ENCODE data around the gene EPS8L2.

Gene EPS8L2

DNA sequence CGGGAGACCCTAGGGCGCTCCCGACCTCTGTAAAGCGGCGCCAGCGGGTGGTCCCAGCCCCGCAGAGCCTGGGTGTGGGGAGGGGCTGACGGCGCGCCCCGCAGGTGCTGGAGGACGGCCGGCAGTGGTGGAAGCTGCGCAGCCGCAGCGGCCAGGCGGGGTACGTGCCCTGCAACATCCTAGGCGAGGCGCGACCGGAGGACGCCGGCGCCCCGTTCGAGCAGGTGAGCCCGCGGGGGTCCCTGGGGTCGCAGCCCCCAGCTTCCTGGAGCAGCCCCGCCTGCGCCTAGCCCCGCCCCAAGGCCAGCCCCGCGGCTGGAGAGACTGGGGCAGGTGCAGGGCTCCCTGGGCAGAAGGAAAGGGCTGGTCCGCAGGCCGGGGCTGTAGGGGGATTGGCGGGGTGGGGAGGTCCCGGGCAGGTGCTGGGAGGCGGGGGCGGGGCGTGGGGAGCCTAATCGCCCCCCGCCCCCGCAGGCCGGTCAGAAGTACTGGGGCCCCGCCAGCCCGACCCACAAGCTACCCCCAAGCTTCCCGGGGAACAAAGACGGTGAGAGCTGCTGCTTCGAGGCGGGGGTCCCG is 19.7 kb downstream of the EPS8L2 start:
- Histone ChIP-seq H3K36me3 (ENCODE audit: insufficient read depth, low read length) (no peaks in the 10 kb centered on the region), H3K4me2 (ENCODE audit: low read depth, low read length, poor library complexity, severe bottlenecking) (no peak overlapping the region), H3K9me3 (ENCODE audit: insufficient read depth, low read depth, low read length) (no peaks in the 10 kb centered on the region), H3K79me2 (ENCODE audit: insufficient read depth, low read length) (no peaks in the 10 kb centered on the region), H3F3A (ENCODE audit: low read depth) (no peaks in the 10 kb centered on the region), H3K9me2 (replicated peaks; ENCODE audit: low read depth, low read length) (no peaks in the 10 kb centered on the region), H3K4me3 (ENCODE audit: low read length, poor library complexity, severe bottlenecking) (no peak overlapping the region), H4K20me1 (ENCODE audit: insufficient read depth, low read length, poor library complexity, severe bottlenecking) (no peaks in the 10 kb centered on the region), H3K27me3 (ENCODE audit: insufficient read depth, low read length, poor library complexity, severe bottlenecking) (no peaks in the 10 kb centered on the region), H3K9ac (ENCODE audit: low read depth, low read length, poor library complexity, severe bottlenecking) (no peak overlapping the region), H3K4me1 (ENCODE audit: insufficient read depth, low read length, poor library complexity, severe bottlenecking) (peaks cover 3% of the 10 kb centered on the region), H2AFZ (ENCODE audit: low read length) (no peak overlapping the region)
- no peak for TF ChIP-seq EZH2phosphoT487 (IDR thresholded peaks at IDR 0.05; ENCODE audit: borderline replicate concordance)
- TF ChIP-seq, protein P1, sequence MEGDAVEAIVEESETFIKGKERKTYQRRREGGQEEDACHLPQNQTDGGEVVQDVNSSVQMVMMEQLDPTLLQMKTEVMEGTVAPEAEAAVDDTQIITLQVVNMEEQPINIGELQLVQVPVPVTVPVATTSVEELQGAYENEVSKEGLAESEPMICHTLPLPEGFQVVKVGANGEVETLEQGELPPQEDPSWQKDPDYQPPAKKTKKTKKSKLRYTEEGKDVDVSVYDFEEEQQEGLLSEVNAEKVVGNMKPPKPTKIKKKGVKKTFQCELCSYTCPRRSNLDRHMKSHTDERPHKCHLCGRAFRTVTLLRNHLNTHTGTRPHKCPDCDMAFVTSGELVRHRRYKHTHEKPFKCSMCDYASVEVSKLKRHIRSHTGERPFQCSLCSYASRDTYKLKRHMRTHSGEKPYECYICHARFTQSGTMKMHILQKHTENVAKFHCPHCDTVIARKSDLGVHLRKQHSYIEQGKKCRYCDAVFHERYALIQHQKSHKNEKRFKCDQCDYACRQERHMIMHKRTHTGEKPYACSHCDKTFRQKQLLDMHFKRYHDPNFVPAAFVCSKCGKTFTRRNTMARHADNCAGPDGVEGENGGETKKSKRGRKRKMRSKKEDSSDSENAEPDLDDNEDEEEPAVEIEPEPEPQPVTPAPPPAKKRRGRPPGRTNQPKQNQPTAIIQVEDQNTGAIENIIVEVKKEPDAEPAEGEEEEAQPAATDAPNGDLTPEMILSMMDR (conservative IDR thresholded peaks at IDR 0.05; ENCODE audit: low read length), result no peak

DNA sequence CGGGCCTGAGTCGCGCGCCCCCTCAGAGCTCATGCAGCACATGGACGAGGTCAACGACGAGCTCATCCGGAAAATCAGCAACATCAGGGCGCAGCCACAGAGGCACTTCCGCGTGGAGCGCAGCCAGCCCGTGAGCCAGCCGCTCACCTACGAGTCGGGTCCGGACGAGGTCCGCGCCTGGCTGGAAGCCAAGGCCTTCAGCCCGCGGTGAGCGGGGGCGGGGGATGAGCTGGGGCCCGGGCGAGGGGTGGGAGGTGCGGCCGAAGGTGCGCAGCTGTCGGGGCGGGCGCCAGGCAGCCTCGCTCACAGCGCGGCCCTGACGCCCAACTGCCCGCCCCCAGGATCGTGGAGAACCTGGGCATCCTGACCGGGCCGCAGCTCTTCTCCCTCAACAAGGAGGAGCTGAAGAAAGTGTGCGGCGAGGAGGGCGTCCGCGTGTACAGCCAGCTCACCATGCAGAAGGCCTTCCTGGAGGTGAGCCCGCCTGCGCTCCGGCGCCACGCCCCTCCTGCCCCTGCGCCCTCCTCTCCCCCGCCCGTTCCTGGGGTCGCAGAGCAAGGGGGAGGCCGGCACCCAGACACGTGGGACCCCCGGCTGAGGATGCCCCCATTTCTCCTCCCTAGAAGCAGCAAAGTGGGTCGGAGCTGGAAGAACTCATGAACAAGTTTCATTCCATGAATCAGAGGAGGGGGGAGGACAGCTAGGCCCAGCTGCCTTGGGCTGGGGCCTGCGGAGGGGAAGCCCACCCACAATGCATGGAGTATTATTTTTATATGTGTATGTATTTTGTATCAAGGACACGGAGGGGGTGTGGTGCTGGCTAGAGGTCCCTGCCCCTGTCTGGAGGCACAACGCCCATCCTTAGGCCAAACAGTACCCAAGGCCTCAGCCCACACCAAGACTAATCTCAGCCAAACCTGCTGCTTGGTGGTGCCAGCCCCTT is 20.5 kb downstream of the EPS8L2 start:
- H3K79me2 ChIP-seq (ENCODE audit: insufficient read depth, low read length), result no peaks in the 10 kb centered on the region
- H3K9me3 ChIP-seq (ENCODE audit: insufficient read depth, low read depth, low read length), result no peaks in the 10 kb centered on the region
- H3K4me2 ChIP-seq (ENCODE audit: low read depth, low read length, poor library complexity, severe bottlenecking), result no peak overlapping the region
- H3K9me2 ChIP-seq (replicated peaks; ENCODE audit: low read depth, low read length), result no peaks in the 10 kb centered on the region
- H3K9ac ChIP-seq (ENCODE audit: low read depth, low read length, poor library complexity, severe bottlenecking), result no peak overlapping the region
- no peaks in the 10 kb centered on the region for H4K20me1 ChIP-seq (ENCODE audit: insufficient read depth, low read length, poor library complexity, severe bottlenecking)
- H3F3A ChIP-seq (ENCODE audit: low read depth), result no peaks in the 10 kb centered on the region
- no peaks in the 10 kb centered on the region for H3K27me3 ChIP-seq (ENCODE audit: insufficient read depth, low read length, poor library complexity, severe bottlenecking)
- H2AFZ ChIP-seq (ENCODE audit: low read length), result no peak overlapping the region
- peaks cover 3% of the 10 kb centered on the region for H3K4me1 ChIP-seq (ENCODE audit: insufficient read depth, low read length, poor library complexity, severe bottlenecking)
- H3K36me3 ChIP-seq (ENCODE audit: insufficient read depth, low read length), result no peaks in the 10 kb centered on the region
- TF ChIP-seq EZH2phosphoT487 (IDR thresholded peaks at IDR 0.05; ENCODE audit: borderline replicate concordance), result no peak
- TF ChIP-seq, protein P1 (conservative IDR thresholded peaks at IDR 0.05; ENCODE audit: low read length), result no peak
- H3K4me3 ChIP-seq (ENCODE audit: low read length, poor library complexity, severe bottlenecking), result no peak overlapping the region

DNA sequence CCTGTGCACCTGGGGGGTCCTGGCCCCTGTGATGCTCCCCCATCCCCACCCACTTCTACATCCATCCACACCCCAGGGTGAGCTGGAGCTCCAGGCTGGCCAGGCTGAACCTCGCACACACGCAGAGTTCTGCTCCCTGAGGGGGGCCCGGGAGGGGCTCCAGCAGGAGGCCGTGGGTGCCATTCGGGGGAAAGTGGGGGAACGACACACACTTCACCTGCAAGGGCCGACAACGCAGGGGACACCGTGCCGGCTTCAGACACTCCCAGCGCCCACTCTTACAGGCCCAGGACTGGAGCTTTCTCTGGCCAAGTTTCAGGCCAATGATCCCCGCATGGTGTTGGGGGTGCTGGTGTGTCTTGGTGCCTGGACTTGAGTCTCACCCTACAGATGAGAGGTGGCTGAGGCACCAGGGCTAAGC is 21.3 kb downstream of the EPS8L2 start:
- TF ChIP-seq, protein P1 (conservative IDR thresholded peaks at IDR 0.05; ENCODE audit: low read length), result no peak
- TF ChIP-seq EZH2phosphoT487 (IDR thresholded peaks at IDR 0.05; ENCODE audit: borderline replicate concordance), result no peak
- Histone ChIP-seq H3K36me3 (ENCODE audit: insufficient read depth, low read length) (no peaks in the 10 kb centered on the region), H4K20me1 (ENCODE audit: insufficient read depth, low read length, poor library complexity, severe bottlenecking) (no peaks in the 10 kb centered on the region), H3K9me2 (replicated peaks; ENCODE audit: low read depth, low read length) (no peaks in the 10 kb centered on the region), H3K4me1 (ENCODE audit: insufficient read depth, low read length, poor library complexity, severe bottlenecking) (peaks cover 3% of the 10 kb centered on the region), H2AFZ (ENCODE audit: low read length) (no peak overlapping the region), H3K4me2 (ENCODE audit: low read depth, low read length, poor library complexity, severe bottlenecking) (no peak overlapping the region), H3K79me2 (ENCODE audit: insufficient read depth, low read length) (no peaks in the 10 kb centered on the region), H3K4me3 (ENCODE audit: low read length, poor library complexity, severe bottlenecking) (no peak overlapping the region), H3K27me3 (ENCODE audit: insufficient read depth, low read length, poor library complexity, severe bottlenecking) (no peaks in the 10 kb centered on the region), H3K9me3 (ENCODE audit: insufficient read depth, low read depth, low read length) (no peaks in the 10 kb centered on the region), H3K9ac (ENCODE audit: low read depth, low read length, poor library complexity, severe bottlenecking) (no peak overlapping the region), H3F3A (ENCODE audit: low read depth) (no peaks in the 10 kb centered on the region)
